ENCODE data around the gene C4BPB. TPM values are rescaled to one million over a fixed set of nuclear protein-coding genes. Genes with fewer than 3 reads are reported as not detected.
A peak's percentile ranks its signal among the peaks of the same experiment; 100 is the strongest.

C4BPB gene
- total and polyA plus RNA-seq, 8 donors = 0.73 to 6.4 (median 0.92) TPM

DNA sequence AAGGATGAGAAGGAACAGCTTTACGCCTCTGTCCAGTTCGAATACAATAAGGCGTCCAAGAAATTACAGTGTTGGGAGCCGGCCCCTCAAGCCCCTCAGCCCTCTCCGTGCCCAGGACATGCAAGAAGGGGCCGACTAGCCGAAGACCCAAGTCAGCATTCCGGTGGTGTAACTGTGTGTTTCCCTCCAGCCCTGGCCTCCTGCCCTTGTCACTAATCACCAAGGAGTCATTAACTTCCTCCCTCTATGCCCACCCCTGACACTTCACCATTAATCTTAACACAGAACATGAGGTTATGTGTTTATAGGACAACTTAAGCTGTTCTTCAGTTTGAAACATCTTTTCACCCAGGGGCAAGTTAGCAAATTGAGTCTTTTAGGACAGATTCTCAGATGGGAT is 16.4 kb upstream of the C4BPB start:
- ATAC-seq (no peak), DNase-seq (no peak)
- intact Hi-C loops (cut with DNase I) = no loop called here
- H3K36me3 ChIP-seq = peaks cover 0 to 58% of the 10 kb centered on the region in 2 donors
- H3K9me3 ChIP-seq = no peaks in the 10 kb centered on the region
- H3K4me3 ChIP-seq = no peak overlapping the region
- H3K4me1 ChIP-seq = peaks cover 0 to 39% of the 10 kb centered on the region in 2 donors
- H3K27ac ChIP-seq = peak overlapping the region in 1 of 2 donors; percentile 86
- TF ChIP-seq, protein P1, sequence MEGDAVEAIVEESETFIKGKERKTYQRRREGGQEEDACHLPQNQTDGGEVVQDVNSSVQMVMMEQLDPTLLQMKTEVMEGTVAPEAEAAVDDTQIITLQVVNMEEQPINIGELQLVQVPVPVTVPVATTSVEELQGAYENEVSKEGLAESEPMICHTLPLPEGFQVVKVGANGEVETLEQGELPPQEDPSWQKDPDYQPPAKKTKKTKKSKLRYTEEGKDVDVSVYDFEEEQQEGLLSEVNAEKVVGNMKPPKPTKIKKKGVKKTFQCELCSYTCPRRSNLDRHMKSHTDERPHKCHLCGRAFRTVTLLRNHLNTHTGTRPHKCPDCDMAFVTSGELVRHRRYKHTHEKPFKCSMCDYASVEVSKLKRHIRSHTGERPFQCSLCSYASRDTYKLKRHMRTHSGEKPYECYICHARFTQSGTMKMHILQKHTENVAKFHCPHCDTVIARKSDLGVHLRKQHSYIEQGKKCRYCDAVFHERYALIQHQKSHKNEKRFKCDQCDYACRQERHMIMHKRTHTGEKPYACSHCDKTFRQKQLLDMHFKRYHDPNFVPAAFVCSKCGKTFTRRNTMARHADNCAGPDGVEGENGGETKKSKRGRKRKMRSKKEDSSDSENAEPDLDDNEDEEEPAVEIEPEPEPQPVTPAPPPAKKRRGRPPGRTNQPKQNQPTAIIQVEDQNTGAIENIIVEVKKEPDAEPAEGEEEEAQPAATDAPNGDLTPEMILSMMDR (IDR thresholded peaks at IDR 0.05) = no peak
- H3K27me3 ChIP-seq = no peaks in the 10 kb centered on the region

DNA sequence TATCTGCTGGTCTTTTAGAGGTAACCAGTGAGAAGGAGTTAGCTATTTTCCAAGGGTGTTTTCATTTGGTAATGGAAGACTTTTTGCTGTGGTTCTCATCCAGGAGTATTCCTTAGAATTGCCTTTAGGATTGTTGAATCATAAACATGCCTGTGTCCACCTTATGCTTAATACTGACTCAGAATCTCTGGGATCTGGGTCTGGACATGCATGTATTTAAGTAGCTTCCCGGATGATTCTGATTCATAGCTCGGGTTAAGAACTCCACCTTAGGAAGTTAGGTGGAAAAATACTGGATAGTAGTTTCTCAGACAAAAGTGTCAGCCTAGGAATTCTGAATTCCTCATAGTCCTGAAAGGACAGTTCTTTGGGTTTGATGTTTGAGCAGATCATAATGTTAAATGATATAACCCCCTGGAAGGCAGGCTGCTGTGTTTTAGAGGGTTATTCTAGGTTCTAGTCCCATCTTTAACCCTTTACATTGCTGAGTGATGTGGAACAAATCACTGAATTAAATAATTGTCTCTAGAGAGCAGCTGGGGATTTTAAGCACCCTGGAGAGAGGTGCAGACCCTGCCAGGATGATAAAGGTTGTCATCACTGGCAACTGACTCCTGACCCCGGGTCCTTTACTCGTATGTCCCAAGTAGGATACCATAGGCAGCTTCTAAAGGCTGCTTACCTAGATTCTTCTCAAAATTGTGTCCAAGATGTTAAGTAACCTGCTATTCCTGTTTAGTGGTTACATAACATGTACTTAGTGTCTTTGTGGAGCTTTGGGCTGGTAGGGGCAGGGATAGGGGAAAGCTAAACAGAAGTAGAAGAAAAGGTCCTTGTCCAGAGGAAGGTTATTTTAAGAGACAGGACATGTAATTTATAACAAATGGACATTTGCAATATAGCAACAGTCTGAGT is 14.5 kb upstream of the C4BPB start:
- TF ChIP-seq, protein P1 (IDR thresholded peaks at IDR 0.05) = no peak
- DNase-seq (no peak), ATAC-seq (no peak)
- Histone ChIP-seq H3K27me3 (no peaks in the 10 kb centered on the region), H3K27ac (no peak overlapping the region), H3K4me1 (peaks cover 0 to 48% of the 10 kb centered on the region in 2 donors), H3K4me3 (no peak overlapping the region), H3K36me3 (peaks cover 0 to 44% of the 10 kb centered on the region in 2 donors), H3K9me3 (no peaks in the 10 kb centered on the region)
- intact Hi-C loops (cut with DNase I) = no loop called here

DNA sequence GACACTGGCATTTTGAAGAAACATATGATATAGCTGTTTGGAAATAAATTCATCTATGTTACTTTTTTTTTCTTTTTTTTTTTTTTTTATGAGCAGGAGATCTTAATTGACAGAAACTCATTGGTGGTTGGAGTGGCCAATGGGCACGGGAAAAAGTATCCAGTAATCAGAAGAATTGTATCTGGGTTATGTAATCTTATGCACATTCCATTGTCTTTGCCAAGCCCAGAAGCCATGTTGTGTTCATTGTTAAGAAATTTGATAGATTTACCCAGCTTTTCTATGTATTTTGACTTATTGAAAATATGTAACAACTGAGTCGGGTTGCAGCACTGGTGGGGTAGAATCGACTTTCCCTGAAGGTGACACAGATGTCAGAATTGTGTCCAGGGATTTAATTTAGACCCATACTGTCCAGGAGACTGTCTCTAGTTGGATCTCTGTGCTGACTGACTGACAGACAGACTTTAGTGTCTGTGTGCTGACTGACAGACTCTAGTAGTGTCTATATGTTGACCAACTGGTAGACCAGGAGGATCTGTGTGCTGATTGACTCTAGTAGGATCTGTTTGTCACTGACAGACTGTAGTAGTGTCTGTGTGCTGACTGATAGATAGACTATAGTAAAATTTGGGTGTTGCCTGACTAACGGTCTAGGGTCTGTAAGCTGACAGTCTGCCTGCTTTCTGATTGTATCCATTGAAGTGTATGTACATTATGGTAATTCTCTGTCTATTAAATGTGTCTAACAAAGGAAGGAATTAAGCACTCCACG is 12.3 kb upstream of the C4BPB start:
- DNase-seq (no peak), ATAC-seq (no peak)
- H3K36me3 ChIP-seq = peaks cover 0 to 41% of the 10 kb centered on the region in 2 donors
- no peaks in the 10 kb centered on the region for H3K27me3 ChIP-seq
- H3K9me3 ChIP-seq = no peaks in the 10 kb centered on the region
- TF ChIP-seq, protein P1 (IDR thresholded peaks at IDR 0.05) = no peak
- no peak overlapping the region for H3K4me3 ChIP-seq
- H3K4me1 ChIP-seq = peaks cover 0 to 33% of the 10 kb centered on the region in 2 donors
- intact Hi-C loops (cut with DNase I) = no loop called here
- H3K27ac ChIP-seq = peak overlapping the region in 1 of 2 donors; percentile 5

DNA sequence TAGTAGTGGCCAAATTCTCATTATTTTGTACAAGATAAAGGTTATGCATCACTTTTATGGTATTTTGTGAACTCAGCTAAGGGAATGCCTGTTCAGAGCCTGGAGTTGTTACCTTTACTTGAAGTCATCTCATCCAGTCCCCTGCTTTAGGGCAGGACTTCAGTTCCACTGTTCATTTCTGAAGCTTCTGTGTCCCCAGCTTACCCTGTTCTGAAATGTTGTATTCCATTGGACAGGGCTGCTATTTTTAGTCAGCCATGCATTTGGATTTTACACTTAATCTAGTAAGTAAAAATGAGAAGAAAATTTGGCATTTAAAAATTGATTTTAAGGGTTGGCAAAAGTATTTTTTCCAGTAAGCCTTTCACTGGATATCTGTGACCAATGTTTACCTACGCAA is 11.6 kb upstream of the C4BPB start:
- no peak overlapping the region for H3K4me3 ChIP-seq
- intact Hi-C loops (cut with DNase I) = no loop called here
- TF ChIP-seq, protein P1 (IDR thresholded peaks at IDR 0.05) = no peak
- ATAC-seq (no peak), DNase-seq (no peak)
- H3K36me3 ChIP-seq = peaks cover 0 to 36% of the 10 kb centered on the region in 2 donors
- H3K4me1 ChIP-seq = peaks cover 0 to 26% of the 10 kb centered on the region in 2 donors
- H3K27ac ChIP-seq = no peak overlapping the region
- no peaks in the 10 kb centered on the region for H3K9me3 ChIP-seq
- H3K27me3 ChIP-seq = no peaks in the 10 kb centered on the region

Data from left lung (tissue), 10 donors.